K562 (cell line): ENCODE results near the gene TAF8. TPM values are rescaled to one million over a fixed set of nuclear protein-coding genes. Genes with fewer than 3 reads are reported as not detected.

Experiments
- CBFA2T2 ChIP-seq: fragments of 450-650 bp; conservative IDR thresholded peaks from 2 replicates; pipeline ENCODE4 v1.6.1; 2017; ENCODE audit warnings: mild to moderate bottlenecking
- CREM ChIP-seq: IDR thresholded peaks from 2 replicates; pipeline ENCODE4 v1.6.1; 2014; ENCODE audit warnings: antibody characterized with exemption, low read depth
- CUX1 ChIP-seq: fragments of 200-800 bp; sonication (Bioruptor generic); IDR thresholded peaks from 2 replicates; pipeline ENCODE4 v1.6.1; 2016; ENCODE audit warnings: missing genetic modification characterization, missing compliant biosample characterization
- HMGN3 ChIP-seq: IDR thresholded peaks from 2 replicates; pipeline ENCODE4 v1.6.1; 2011; ENCODE audit warnings: borderline replicate concordance, low read depth, mild to moderate bottlenecking, mixed read lengths, low read length; ENCODE audit not compliant: insufficient read length; ENCODE audit errors: extremely low read depth
- ILK ChIP-seq: fragments of 450-650 bp; IDR thresholded peaks from 2 replicates; pipeline ENCODE4 v1.6.1; 2016; ENCODE audit warnings: missing genetic modification characterization, low read depth, mild to moderate bottlenecking, missing compliant biosample characterization, moderate library complexity, borderline replicate concordance
- IRF2 ChIP-seq: sonication (generic); formaldehyde crosslinking; IDR thresholded peaks from 2 replicates; pipeline ENCODE4 v1.8.1; 2022; ENCODE audit warnings: mild to moderate bottlenecking, missing genetic modification reagents
- NUFIP1 ChIP-seq: fragments of 450-650 bp; IDR thresholded peaks from 2 replicates; pipeline ENCODE4 v1.6.1; 2018; ENCODE audit not compliant: partially characterized antibody
- SAFB2 ChIP-seq: fragments of 200-400 bp; formaldehyde crosslinking; IDR thresholded peaks from 2 replicates; pipeline ENCODE4 v1.6.1; 2018; ENCODE audit warnings: borderline replicate concordance, low read length, low read depth, moderate library complexity; ENCODE audit not compliant: severe bottlenecking
- TAL1 ChIP-seq: fragments of 450-650 bp; IDR thresholded peaks from 2 replicates; pipeline ENCODE4 v1.6.1; 2016; ENCODE audit warnings: mild to moderate bottlenecking
- TCF3 ChIP-seq: sonication (generic); formaldehyde crosslinking; IDR thresholded peaks from 2 replicates; pipeline ENCODE4 v1.4.0; 2020; ENCODE audit warnings: mild to moderate bottlenecking, missing genetic modification reagents
- TOE1 ChIP-seq, 2 experiments: fragments of 450-650 bp in 1 of 2; sonication (generic) in 1 of 2; formaldehyde crosslinking in 1 of 2; IDR thresholded peaks; 2 replicates each; pipeline versions ENCODE4 v1.7.1 to v1.8.0; 2016 to 2022; ENCODE audit warnings: borderline replicate concordance in 2 of 2, mild to moderate bottlenecking in 2 of 2, antibody characterized with exemption in 1 of 2, inconsistent platforms in 1 of 2, low read depth in 1 of 2, missing genetic modification reagents in 1 of 2, moderate library complexity in 1 of 2
- YY1 ChIP-seq, 3 experiments: IDR thresholded peaks; 2 replicates each; pipeline ENCODE4 v1.6.1; 2011; ENCODE audit warnings: low read length in 2 of 3, mild to moderate bottlenecking in 2 of 3, moderate library complexity in 2 of 3, borderline replicate concordance in 1 of 3, control low read depth in 1 of 3, low read depth in 1 of 3; ENCODE audit not compliant: insufficient read depth in 3 of 3, insufficient replicate concordance in 2 of 3, control insufficient read depth in 1 of 3, insufficient read length in 1 of 3; ENCODE audit errors: extremely low read depth in 1 of 3
- ZMIZ1 ChIP-seq, 2 experiments: fragments of 150-350 bp in 1 of 2; IDR thresholded peaks; 2 replicates each; pipeline ENCODE4 v1.6.1; 2012 to 2016; ENCODE audit warnings: low read depth in 2 of 2, low read length in 2 of 2, mild to moderate bottlenecking in 1 of 2, moderate library complexity in 1 of 2
- polyA plus RNA-seq, 8 experiments: library from polyadenylated mRNA; depleted of rRNA in 4 of 8; stranded (reverse) in 5 of 8; unstranded in 3 of 8; fragments of >200 nt; fragmentation: Nextera tagmentation in 2 of 8; fragmentation: Illumina TruSeq in 1 of 8; extraction: Ambion mirVana in 2 of 8; extraction: Trizol in 1 of 8; gene quantifications; 2 replicates each; pipeline versions ENCODE4 v1.2.1 to v1.2.3, GENCODE V29; 2011 to 2014; ENCODE audit warnings: inconsistent platforms in 1 of 8, missing spikeins in 1 of 8
- total RNA-seq, 7 experiments: library from RNA; depleted of rRNA in 6 of 7; stranded (reverse); fragments of >200 nt in 6 of 7; fragmentation: Illumina TruSeq in 2 of 7; extraction: Trizol in 2 of 7; gene quantifications; 2 replicates each; pipeline versions ENCODE4 v1.2.1 to v1.2.3, GENCODE V29; 2011 to 2021; ENCODE audit warnings: low replicate concordance in 1 of 7

TAF8 gene
- total and polyA plus RNA-seq, 9 of the 15 experiments (the other 6 are each of a cell fraction or from before 2014, with no cell fraction given): 29.4 to 84.0 (median 52.6) TPM

- no peak for TF ChIP-seq NUFIP1
- peak; percentile 38 for TF ChIP-seq TAL1
- TF ChIP-seq CBFA2T2: peak; percentile 40; the same call in 1 of the 2 replicates
- peak; percentile 84 for TF ChIP-seq HMGN3
- TF ChIP-seq ZMIZ1 (IDR thresholded peaks at IDR 0.05; ENCODE audit: low read depth in 2 of 2, low read length in 2 of 2): 0 out of 4 replicates have a peak, but pooled peaks of 1 of the 2 experiments have one; percentile 13
- no peak for TF ChIP-seq TOE1 (IDR thresholded peaks at IDR 0.05; ENCODE audit: borderline replicate concordance)
- no peak for TF ChIP-seq TOE1 (CRISPR knock-in tag; IDR thresholded peaks at IDR 0.05; ENCODE audit: borderline replicate concordance, low read depth)
- peak; percentile 20; the same call in 1 of the 2 replicates for TF ChIP-seq CREM
- TF ChIP-seq YY1 (IDR thresholded peaks at IDR 0.05; ENCODE audit: borderline replicate concordance in 1 of 3, control insufficient read depth in 1 of 3, extremely low read depth in 1 of 3, insufficient read depth in 3 of 3, insufficient read length in 1 of 3, insufficient replicate concordance in 2 of 3, low read depth in 1 of 3, low read length in 2 of 3): no peak
- no peak for TF ChIP-seq CUX1 (CRISPR knock-in tag)
- TF ChIP-seq IRF2: no peak
- peak; percentile 70 for TF ChIP-seq TCF3 (CRISPR knock-in tag)
- no peak for TF ChIP-seq SAFB2
- TF ChIP-seq ILK (tag): no peak
Measured at GRCh38 chr6:42045538-42046460, 4.5 kb upstream of the TAF8 start (continued).
